HCT116 (cell line): ENCODE measurements around the gene IGSF9B.

Experiments used
- CTCF ChIP-seq, 3 experiments: fragments of 200-600 bp in 1 of 3; sonication (generic) in 1 of 3; IDR thresholded peaks in 2 of 3; conservative IDR thresholded peaks in 1 of 3; 2 replicates each; pipeline ENCODE4 v1.5.1; 2012 to 2017; ENCODE audit warnings: low read depth in 2 of 3, low read length in 2 of 3, antibody characterized with exemption in 1 of 3, borderline replicate concordance in 1 of 3, control low read depth in 1 of 3, mild to moderate bottlenecking in 1 of 3, mixed read lengths in 1 of 3, mixed run types in 1 of 3, moderate library complexity in 1 of 3; ENCODE audit not compliant: insufficient read depth in 1 of 3
- ELF1 ChIP-seq: IDR thresholded peaks from 2 replicates; pipeline ENCODE4 v1.6.1; 2012; ENCODE audit warnings: low read depth, borderline replicate concordance
- EZH2 ChIP-seq: fragments of 200-600 bp; sonication (generic); IDR thresholded peaks from 2 replicates; pipeline ENCODE4 v1.6.1; 2017; ENCODE audit warnings: antibody characterized with exemption, mixed run types
- POLR2A ChIP-seq: IDR thresholded peaks from 2 replicates; pipeline ENCODE4 v1.7.0; 2011; ENCODE audit warnings: borderline replicate concordance; ENCODE audit not compliant: insufficient read depth, insufficient read length; ENCODE audit errors: extremely low read depth
- YY1 ChIP-seq: IDR thresholded peaks from 2 replicates; pipeline ENCODE4 v1.6.1; 2011; ENCODE audit warnings: low read length, low read depth, moderate library complexity, mild to moderate bottlenecking; ENCODE audit not compliant: insufficient replicate concordance; ENCODE audit errors: extremely low read depth
- ZBTB33 ChIP-seq: IDR thresholded peaks from 2 replicates; pipeline ENCODE4 v1.6.1; 2011; ENCODE audit warnings: mild to moderate bottlenecking, low read length, moderate library complexity; ENCODE audit not compliant: insufficient replicate concordance; ENCODE audit errors: extremely low read depth
- ZFX ChIP-seq: fragments of 450-650 bp; IDR thresholded peaks from 2 replicates; pipeline ENCODE4 v1.6.1; 2017
- ZNF274 ChIP-seq: fragments of 200-500 bp; sonication (Bioruptor generic); IDR thresholded peaks from 2 replicates; pipeline ENCODE4 v1.6.1; 2014; ENCODE audit warnings: mild to moderate bottlenecking, low read depth, low read length, inconsistent platforms

- TF ChIP-seq POLR2A, result no peak
- TF ChIP-seq ZNF274, result no peak
- TF ChIP-seq ZBTB33, result no peak
- TF ChIP-seq CTCF (IDR thresholded peaks at IDR 0.05 in 2 of 3, conservative IDR thresholded peaks at IDR 0.05 in 1 of 3; ENCODE audit: borderline replicate concordance in 1 of 3, insufficient read depth in 1 of 3, low read depth in 2 of 3, low read length in 2 of 3), result no peak
- TF ChIP-seq ZFX, result no peak
- TF ChIP-seq EZH2, result no peak
- no peak for TF ChIP-seq YY1
- no peak for TF ChIP-seq ELF1
Observed at GRCh38 chr11:133938166-133938565, 18.6 kb downstream of the IGSF9B start.
